Breast epithelium (tissue), 4 donors: ENCODE results near the gene CD200R1. TPM values are rescaled to one million over a fixed set of nuclear protein-coding genes. Genes with fewer than 3 reads are reported as not detected.

Experiments used
- DNase-seq, 2 donors: peaks; one replicate each; pipeline ENCODE4 v3.0.0-alpha.2; 2019; ENCODE audit warnings: low spot score in 2 of 2
- H3K27ac ChIP-seq, 2 donors: fragments of 200-600 bp; sonication (generic) in 1 of 2; one replicate each; pipeline ENCODE4 v1.5.1; 2016 to 2019; ENCODE audit warnings: mild to moderate bottlenecking in 1 of 2
- H3K27me3 ChIP-seq, 2 donors: fragments of 200-600 bp; sonication (generic) in 1 of 2; one replicate each; pipeline versions ENCODE4 v1.5.1 to v1.6.0; 2017 to 2019; ENCODE audit warnings: control low read depth in 1 of 2, mild to moderate bottlenecking in 1 of 2
- H3K36me3 ChIP-seq: fragments of 200-600 bp; one replicate; pipeline ENCODE4 v1.5.1; 2019
- H3K4me1 ChIP-seq, 2 donors: fragments of 200-600 bp; sonication (generic); one replicate each; pipeline ENCODE4 v1.5.1; 2016 to 2019; ENCODE audit warnings: control low read depth in 1 of 2
- H3K4me3 ChIP-seq, 3 donors: fragments of 200-600 bp; sonication (generic); 1 replicate in 2 of 3; 2 replicates in 1 of 3; pipeline ENCODE4 v1.5.1; 2016 to 2019; ENCODE audit warnings: mild to moderate bottlenecking in 3 of 3, moderate library complexity in 2 of 3
- H3K9me3 ChIP-seq, 2 donors: fragments of 200-600 bp; sonication (generic) in 1 of 2; one replicate each; pipeline ENCODE4 v1.5.1; 2016 to 2019; ENCODE audit warnings: control low read depth in 1 of 2
- CTCF ChIP-seq, 3 donors: fragments of 450-650 bp; IDR thresholded peaks; one replicate each; pipeline ENCODE4 v1.5.1; 2016 to 2017; ENCODE audit warnings: antibody characterized with exemption in 3 of 3, mild to moderate bottlenecking in 3 of 3, moderate library complexity in 3 of 3
- POLR2A ChIP-seq: fragments of 450-650 bp; IDR thresholded peaks from one replicate; pipeline ENCODE4 v1.6.1; 2016; ENCODE audit warnings: antibody characterized with exemption, mild to moderate bottlenecking, moderate library complexity
- POLR2AphosphoS5 ChIP-seq, 3 donors: sonication (generic); formaldehyde crosslinking; IDR thresholded peaks; one replicate each; pipeline ENCODE4 v1.6.1; 2017; ENCODE audit warnings: antibody characterized with exemption in 3 of 3
- intact Hi-C: fragments of 100-400 bp; cut with DNase I; formaldehyde crosslinking; loops from one replicate; pipeline ENCODE4 v1.15.1; 2023; ENCODE audit warnings: low total_unique reads
- total RNA-seq, 3 donors: library from RNA; depleted of rRNA; stranded (reverse); fragments of >200 nt; gene quantifications; one replicate each; pipeline ENCODE4 v1.1.0, GENCODE V29; 2016

Gene CD200R1, protein sequence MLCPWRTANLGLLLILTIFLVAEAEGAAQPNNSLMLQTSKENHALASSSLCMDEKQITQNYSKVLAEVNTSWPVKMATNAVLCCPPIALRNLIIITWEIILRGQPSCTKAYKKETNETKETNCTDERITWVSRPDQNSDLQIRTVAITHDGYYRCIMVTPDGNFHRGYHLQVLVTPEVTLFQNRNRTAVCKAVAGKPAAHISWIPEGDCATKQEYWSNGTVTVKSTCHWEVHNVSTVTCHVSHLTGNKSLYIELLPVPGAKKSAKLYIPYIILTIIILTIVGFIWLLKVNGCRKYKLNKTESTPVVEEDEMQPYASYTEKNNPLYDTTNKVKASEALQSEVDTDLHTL
- 1 to 10 TPM in 2 of 3 donors, under 1 TPM in 1; 0.66 to 3.4 (median 1.3) TPM for total RNA-seq

DNA sequence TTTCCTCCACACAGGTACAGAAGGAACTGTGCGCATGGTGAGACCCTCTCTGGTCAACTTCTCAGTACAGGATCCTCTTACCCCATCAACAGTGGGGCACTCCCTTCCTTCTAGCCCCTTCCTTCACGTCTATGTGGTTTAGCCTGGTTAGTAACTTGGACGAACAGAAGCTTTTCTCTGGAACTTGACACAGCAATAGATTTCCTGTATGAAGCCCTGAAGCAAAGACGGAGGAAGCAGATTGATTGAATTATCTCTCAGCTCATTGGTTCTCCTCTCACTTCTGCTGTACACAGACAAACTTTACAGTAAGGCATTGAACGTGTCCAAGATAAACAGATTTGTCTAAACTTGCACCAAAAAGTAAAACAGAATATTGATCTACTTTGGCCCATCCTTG, at the start of gene CD200R1:
Gene CD200R1, minus strand, starts transcription at position 210 of the 400 bp plus-strand sequence. CDS start 246 bp downstream, outside the sequence.
- H3K9me3 ChIP-seq: no peaks in the 10 kb centered on the region
- DNase-seq: no peak
- no peaks in the 10 kb centered on the region for H3K4me1 ChIP-seq
- TF ChIP-seq POLR2A (no peak), POLR2AphosphoS5 (IDR thresholded peaks at IDR 0.05) (no peak), CTCF (IDR thresholded peaks at IDR 0.05) (no peak)
- no peaks in the 10 kb centered on the region for H3K27me3 ChIP-seq
- intact Hi-C loops: no loop called here
- no peaks in the 10 kb centered on the region for H3K36me3 ChIP-seq
- no peak within 1 kb of the TSS for H3K27ac ChIP-seq
- H3K4me3 ChIP-seq: peak within 1 kb of the TSS in 2 of 3 donors; percentile 13 to 21

DNA sequence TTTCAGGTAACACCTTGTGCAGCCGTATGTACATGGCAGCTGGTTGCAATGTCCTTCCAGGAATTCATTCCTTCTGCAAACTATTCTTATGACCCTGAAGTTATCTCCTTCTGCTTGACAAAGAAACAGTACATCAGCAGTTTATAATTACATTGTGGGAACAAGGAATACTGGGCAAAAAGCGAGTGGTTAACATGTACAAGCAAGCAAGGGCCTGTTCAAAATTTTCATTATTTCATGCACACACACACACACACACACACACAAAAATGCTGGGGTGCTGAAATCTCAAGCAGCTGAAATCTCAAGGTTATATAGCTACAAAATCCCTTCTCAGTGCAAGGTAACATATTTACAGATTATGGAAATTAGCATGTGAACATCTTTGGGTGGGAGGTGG, 46.6 kb upstream of the CD200R1 start:
- Histone ChIP-seq H3K27me3 (no peaks in the 10 kb centered on the region), H3K9me3 (no peaks in the 10 kb centered on the region), H3K36me3 (no peaks in the 10 kb centered on the region), H3K4me3 (no peak overlapping the region), H3K27ac (no peak overlapping the region), H3K4me1 (no peaks in the 10 kb centered on the region)
- TF ChIP-seq POLR2AphosphoS5 (IDR thresholded peaks at IDR 0.05): no peak
- no peak for TF ChIP-seq POLR2A
- no peak for TF ChIP-seq CTCF (IDR thresholded peaks at IDR 0.05)
- intact Hi-C loops: no loop called here
- DNase-seq: no peak

- Histone ChIP-seq H3K27me3 (no peaks in the 10 kb centered on the region), H3K27ac (peak overlapping the region; percentile 90 to 98), H3K4me3 (peak overlapping the region; percentile 64 to 99 (median 78)), H3K9me3 (no peaks in the 10 kb centered on the region), H3K36me3 (no peaks in the 10 kb centered on the region), H3K4me1 (no peaks in the 10 kb centered on the region)
- intact Hi-C loops: no loop called here
- TF ChIP-seq CTCF (IDR thresholded peaks at IDR 0.05) (no peak), POLR2AphosphoS5 (IDR thresholded peaks at IDR 0.05) (peak; percentile 67 to 77 (median 71)), POLR2A (peak; percentile 31)
- peak; percentile 82 to 88 for DNase-seq
These were observed 44.6 kb upstream of the CD200R1 start for GRCh38 chr3:113019182-113020137.

GRCh38 chr3:113018536-113019181, 43.8 kb upstream of the CD200R1 start:
- intact Hi-C loops: no loop called here
- Histone ChIP-seq H3K36me3 (no peaks in the 10 kb centered on the region), H3K27me3 (no peaks in the 10 kb centered on the region), H3K27ac (peak overlapping the region; percentile 90 to 98), H3K4me3 (peak overlapping the region; percentile 64 to 99 (median 78)), H3K4me1 (no peaks in the 10 kb centered on the region), H3K9me3 (no peaks in the 10 kb centered on the region)
- no peak for TF ChIP-seq POLR2A
- no peak for TF ChIP-seq POLR2AphosphoS5 (IDR thresholded peaks at IDR 0.05)
- TF ChIP-seq CTCF (IDR thresholded peaks at IDR 0.05): no peak
- no peak for DNase-seq
